ENCODE data around the gene AP3B1.

Gene AP3B1

GRCh38 chr5:78234804-78235203 lies 59.7 kb downstream of the AP3B1 start:
- TF ChIP-seq CTCF (IDR thresholded peaks at IDR 0.05; ENCODE audit: low read depth, low read length): no peak
- H3K4me3 ChIP-seq (ENCODE audit: low read depth, low read length): no peak overlapping the region

GRCh38 chr5:78232163-78232562 lies 62.3 kb downstream of the AP3B1 start:
- H3K4me3 ChIP-seq (ENCODE audit: low read depth, low read length): no peak overlapping the region
- no peak for TF ChIP-seq CTCF (IDR thresholded peaks at IDR 0.05; ENCODE audit: low read depth, low read length)

GRCh38 chr5:78224358-78224757 lies 70.1 kb downstream of the AP3B1 start:
- no peak overlapping the region for H3K4me3 ChIP-seq (ENCODE audit: low read depth, low read length)
- no peak for TF ChIP-seq CTCF (IDR thresholded peaks at IDR 0.05; ENCODE audit: low read depth, low read length)

GRCh38 chr5:78221964-78222451 lies 72.5 kb downstream of the AP3B1 start:
- no peak for TF ChIP-seq CTCF (IDR thresholded peaks at IDR 0.05; ENCODE audit: low read depth, low read length)
- H3K4me3 ChIP-seq (ENCODE audit: low read depth, low read length): no peak overlapping the region

- no peak for TF ChIP-seq CTCF (IDR thresholded peaks at IDR 0.05; ENCODE audit: low read depth, low read length)
- no peak overlapping the region for H3K4me3 ChIP-seq (ENCODE audit: low read depth, low read length)
Measured at GRCh38 chr5:78221467-78221866, 73.0 kb downstream of the AP3B1 start.

GRCh38 chr5:78215972-78216371 lies 78.5 kb downstream of the AP3B1 start:
- no peak for TF ChIP-seq CTCF (IDR thresholded peaks at IDR 0.05; ENCODE audit: low read depth, low read length)
- H3K4me3 ChIP-seq (ENCODE audit: low read depth, low read length): no peak overlapping the region

- no peak for TF ChIP-seq CTCF (IDR thresholded peaks at IDR 0.05; ENCODE audit: low read depth, low read length)
- H3K4me3 ChIP-seq (ENCODE audit: low read depth, low read length): no peak overlapping the region
Measured at GRCh38 chr5:78215565-78215964, 78.9 kb downstream of the AP3B1 start.
